Activated naive CD8-positive, alpha-beta T cell treated with anti-CD3 and anti-CD28 coated beads for 36 hours (primary cell): ENCODE measurements around the gene OTOGL. TPM values are rescaled to one million over a fixed set of nuclear protein-coding genes. Genes with fewer than 3 reads are reported as not detected.

Experiments used
- DNase-seq: peaks from one replicate; pipeline ENCODE4 v3.0.0; 2021
- H3K27ac Mint-ChIP-seq: one replicate; pipeline ENCODE4 v1.8.0; 2022; ENCODE audit warnings: mild to moderate bottlenecking, moderate library complexity, mixed read lengths
- H3K27me3 Mint-ChIP-seq: one replicate; pipeline ENCODE4 v1.8.0; 2022; ENCODE audit warnings: mild to moderate bottlenecking, mixed read lengths
- H3K36me3 Mint-ChIP-seq: one replicate; pipeline ENCODE4 v1.8.0; 2021; ENCODE audit warnings: mild to moderate bottlenecking, mixed read lengths
- H3K4me1 Mint-ChIP-seq: one replicate; pipeline ENCODE4 v1.8.0; 2021; ENCODE audit warnings: mixed read lengths
- H3K4me3 Mint-ChIP-seq: one replicate; pipeline ENCODE4 v1.8.0; 2022; ENCODE audit warnings: mild to moderate bottlenecking, moderate library complexity, mixed read lengths
- H3K9me3 Mint-ChIP-seq: one replicate; pipeline ENCODE4 v1.8.0; 2022; ENCODE audit warnings: mixed read lengths
- total RNA-seq, 2 experiments: library from RNA; stranded (reverse); gene quantifications; one replicate each; pipeline ENCODE4 v1.2.3, GENCODE V29; 2021

Gene OTOGL
- total RNA-seq, 2 experiments from 2014 or later = not detected

DNA sequence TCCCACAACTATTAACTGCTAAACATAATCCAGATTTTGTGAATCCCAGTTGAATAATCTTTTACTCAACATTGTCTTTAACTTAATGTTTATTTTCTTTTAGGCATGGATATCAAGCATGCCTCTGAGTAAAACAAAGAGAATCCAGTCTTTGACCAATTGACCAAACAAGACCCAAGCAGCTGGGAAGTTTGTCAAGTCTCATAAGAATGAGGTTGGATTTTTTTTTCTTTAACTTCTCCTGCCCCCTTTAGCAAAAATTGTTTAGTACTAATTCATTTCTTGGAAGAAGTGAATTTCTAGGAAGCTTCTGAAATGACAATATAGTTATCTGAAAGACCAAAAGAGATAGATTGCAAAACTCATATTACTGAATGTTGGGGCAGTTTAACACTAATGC is 89.9 kb downstream of the OTOGL start:
- Mint-ChIP-seq H3K27ac (no peak overlapping the region), H3K36me3 (no peaks in the 10 kb centered on the region), H3K4me1 (no peaks in the 10 kb centered on the region), H3K27me3 (peaks cover 14% of the 10 kb centered on the region), H3K4me3 (no peak overlapping the region), H3K9me3 (no peaks in the 10 kb centered on the region)
- DNase-seq = no peak

GRCh38 chr12:80190001-80190400 is 90.7 kb downstream of the OTOGL start:
- peaks cover 14% of the 10 kb centered on the region for H3K27me3 Mint-ChIP-seq
- no peaks in the 10 kb centered on the region for H3K9me3 Mint-ChIP-seq
- no peak overlapping the region for H3K27ac Mint-ChIP-seq
- no peaks in the 10 kb centered on the region for H3K36me3 Mint-ChIP-seq
- no peak overlapping the region for H3K4me3 Mint-ChIP-seq
- DNase-seq = no peak
- H3K4me1 Mint-ChIP-seq = no peaks in the 10 kb centered on the region

DNA sequence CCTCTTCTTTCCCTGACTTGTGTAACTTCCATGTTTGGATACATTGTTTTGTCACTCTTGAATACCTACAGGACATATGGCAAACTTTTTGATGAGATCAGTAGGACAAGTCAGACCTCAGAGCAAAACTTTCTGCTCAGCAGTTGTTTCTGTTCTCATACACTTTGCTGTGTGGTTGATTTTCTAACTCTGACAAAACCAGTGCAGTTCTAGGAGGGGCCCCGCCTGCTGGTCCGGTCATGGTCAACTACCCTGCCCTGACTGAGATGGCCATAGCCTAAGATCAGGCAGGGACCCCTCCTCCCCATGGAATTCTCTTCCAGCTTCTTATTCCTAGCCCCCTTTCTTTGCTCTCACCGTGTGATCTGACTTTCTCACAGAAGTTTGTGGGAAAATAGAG is 92.8 kb downstream of the OTOGL start:
- no peaks in the 10 kb centered on the region for H3K9me3 Mint-ChIP-seq
- no peak for DNase-seq
- no peak overlapping the region for H3K4me3 Mint-ChIP-seq
- no peak overlapping the region for H3K27ac Mint-ChIP-seq
- no peaks in the 10 kb centered on the region for H3K4me1 Mint-ChIP-seq
- H3K27me3 Mint-ChIP-seq = peaks cover 14% of the 10 kb centered on the region
- H3K36me3 Mint-ChIP-seq = no peaks in the 10 kb centered on the region

DNA sequence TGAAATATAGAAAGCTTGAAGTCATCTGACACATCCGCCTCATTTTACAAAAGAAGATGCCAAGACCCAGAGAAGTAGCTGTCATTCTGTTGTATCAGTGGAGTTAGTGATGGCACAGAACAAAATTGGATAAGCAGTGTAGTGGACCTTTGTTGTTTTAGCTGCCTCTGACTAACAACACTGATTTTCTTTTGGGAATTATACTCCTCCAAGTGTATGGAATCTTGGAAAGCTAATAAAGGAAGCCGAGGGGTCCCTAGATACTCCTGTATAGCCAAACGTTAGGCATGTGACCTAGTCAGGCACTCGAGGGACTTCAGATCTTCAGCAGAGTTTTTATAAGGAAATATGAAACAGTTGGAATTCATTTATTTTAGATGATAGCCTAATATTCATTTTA is 94.5 kb downstream of the OTOGL start:
- H3K27me3 Mint-ChIP-seq = peaks cover 7% of the 10 kb centered on the region
- H3K27ac Mint-ChIP-seq = no peak overlapping the region
- no peaks in the 10 kb centered on the region for H3K9me3 Mint-ChIP-seq
- no peaks in the 10 kb centered on the region for H3K36me3 Mint-ChIP-seq
- DNase-seq = no peak
- H3K4me3 Mint-ChIP-seq = no peak overlapping the region
- no peaks in the 10 kb centered on the region for H3K4me1 Mint-ChIP-seq

GRCh38 chr12:80195074-80195726 is 95.9 kb downstream of the OTOGL start:
- Mint-ChIP-seq H3K4me3 (no peak overlapping the region), H3K36me3 (no peaks in the 10 kb centered on the region), H3K4me1 (no peaks in the 10 kb centered on the region), H3K9me3 (no peaks in the 10 kb centered on the region), H3K27ac (no peak overlapping the region), H3K27me3 (peaks cover 6% of the 10 kb centered on the region)
- no peak for DNase-seq

- Mint-ChIP-seq H3K27ac (no peak overlapping the region), H3K4me3 (no peak overlapping the region), H3K4me1 (no peaks in the 10 kb centered on the region), H3K9me3 (no peaks in the 10 kb centered on the region), H3K27me3 (peaks cover 6% of the 10 kb centered on the region), H3K36me3 (no peaks in the 10 kb centered on the region)
- DNase-seq = no peak
Measured at GRCh38 chr12:80195737-80196136, 96.4 kb downstream of the OTOGL start.

GRCh38 chr12:80196419-80196818 is 97.1 kb downstream of the OTOGL start:
- Mint-ChIP-seq H3K9me3 (no peaks in the 10 kb centered on the region), H3K27me3 (peaks cover 6% of the 10 kb centered on the region)
- no peak for DNase-seq

DNA sequence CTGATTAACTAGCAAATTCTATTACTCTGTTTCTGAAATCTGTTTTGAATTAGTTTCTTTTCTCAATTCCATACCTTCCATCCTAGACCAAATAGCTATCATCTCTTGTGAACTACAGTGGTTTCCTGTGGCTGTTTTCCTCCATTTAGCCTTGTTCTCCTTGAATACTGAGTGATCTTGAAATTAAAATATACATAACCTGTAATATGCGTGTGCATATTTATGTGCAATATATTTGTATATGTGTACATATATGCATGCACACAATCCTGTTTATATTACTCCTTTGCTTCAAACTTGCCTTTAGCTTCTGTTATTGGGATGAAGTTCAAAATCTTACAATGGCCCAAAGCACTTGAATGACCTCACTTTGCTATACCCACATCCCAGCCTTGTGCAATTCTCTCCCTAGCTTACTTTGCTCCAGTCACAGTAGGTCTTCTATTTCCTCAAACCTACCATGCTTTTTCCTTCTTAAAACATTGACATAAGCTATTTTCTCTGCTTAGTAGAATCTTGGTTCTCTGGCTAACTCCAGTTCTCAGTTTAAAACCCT is 99.5 kb downstream of the OTOGL start:
- Mint-ChIP-seq H3K4me1 (no peaks in the 10 kb centered on the region), H3K27ac (no peak overlapping the region), H3K9me3 (no peaks in the 10 kb centered on the region), H3K36me3 (no peaks in the 10 kb centered on the region), H3K4me3 (no peak overlapping the region), H3K27me3 (peaks cover 6% of the 10 kb centered on the region)
- DNase-seq = no peak

More at GRCh38 chr12:80196419-80196818, 97.1 kb downstream of the OTOGL start:
- H3K27ac Mint-ChIP-seq = no peak overlapping the region
- H3K4me1 Mint-ChIP-seq = no peaks in the 10 kb centered on the region
- H3K36me3 Mint-ChIP-seq = no peaks in the 10 kb centered on the region
- H3K4me3 Mint-ChIP-seq = no peak overlapping the region

- H3K4me1 Mint-ChIP-seq = no peaks in the 10 kb centered on the region
- DNase-seq = no peak
- H3K27ac Mint-ChIP-seq = no peak overlapping the region
- no peak overlapping the region for H3K4me3 Mint-ChIP-seq
- H3K27me3 Mint-ChIP-seq = peaks cover 11% of the 10 kb centered on the region
- H3K9me3 Mint-ChIP-seq = no peaks in the 10 kb centered on the region
- H3K36me3 Mint-ChIP-seq = no peaks in the 10 kb centered on the region
Measured at GRCh38 chr12:80199931-80200330, 100.6 kb downstream of the OTOGL start.

GRCh38 chr12:80200414-80200813 is 101.1 kb downstream of the OTOGL start:
- Mint-ChIP-seq H3K27ac (no peak overlapping the region), H3K9me3 (no peaks in the 10 kb centered on the region), H3K36me3 (no peaks in the 10 kb centered on the region), H3K4me1 (no peaks in the 10 kb centered on the region), H3K4me3 (no peak overlapping the region), H3K27me3 (peaks cover 12% of the 10 kb centered on the region)
- DNase-seq = no peak

DNA sequence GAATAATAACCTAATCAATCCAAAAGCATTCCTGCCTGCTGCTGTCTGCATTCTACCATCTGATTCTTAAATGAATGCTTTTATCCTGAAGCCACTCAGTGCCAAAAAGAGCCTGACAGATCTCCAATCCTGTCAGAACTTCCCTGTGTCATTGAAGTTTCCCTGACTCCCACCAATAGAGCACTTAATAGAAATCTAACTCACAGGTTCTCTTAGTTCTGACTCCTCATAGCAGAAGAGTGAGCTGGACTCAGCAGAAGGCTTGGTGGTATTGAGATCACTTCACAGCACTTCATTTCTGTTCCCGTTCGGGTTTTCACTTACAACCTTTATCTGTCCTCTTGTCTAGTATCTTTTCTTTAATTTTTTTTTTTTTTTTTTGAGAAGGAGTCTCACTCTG is 102.6 kb downstream of the OTOGL start:
- no peaks in the 10 kb centered on the region for H3K36me3 Mint-ChIP-seq
- no peak overlapping the region for H3K4me3 Mint-ChIP-seq
- H3K27ac Mint-ChIP-seq = no peak overlapping the region
- DNase-seq = no peak
- no peaks in the 10 kb centered on the region for H3K9me3 Mint-ChIP-seq
- peaks cover 17% of the 10 kb centered on the region for H3K27me3 Mint-ChIP-seq
- H3K4me1 Mint-ChIP-seq = no peaks in the 10 kb centered on the region

GRCh38 chr12:80205960-80206359 is 106.6 kb downstream of the OTOGL start:
- DNase-seq = no peak
- H3K36me3 Mint-ChIP-seq = no peaks in the 10 kb centered on the region
- no peak overlapping the region for H3K4me3 Mint-ChIP-seq
- H3K27me3 Mint-ChIP-seq = peaks cover 17% of the 10 kb centered on the region
- no peaks in the 10 kb centered on the region for H3K9me3 Mint-ChIP-seq
- H3K4me1 Mint-ChIP-seq = no peaks in the 10 kb centered on the region
- no peak overlapping the region for H3K27ac Mint-ChIP-seq

DNA sequence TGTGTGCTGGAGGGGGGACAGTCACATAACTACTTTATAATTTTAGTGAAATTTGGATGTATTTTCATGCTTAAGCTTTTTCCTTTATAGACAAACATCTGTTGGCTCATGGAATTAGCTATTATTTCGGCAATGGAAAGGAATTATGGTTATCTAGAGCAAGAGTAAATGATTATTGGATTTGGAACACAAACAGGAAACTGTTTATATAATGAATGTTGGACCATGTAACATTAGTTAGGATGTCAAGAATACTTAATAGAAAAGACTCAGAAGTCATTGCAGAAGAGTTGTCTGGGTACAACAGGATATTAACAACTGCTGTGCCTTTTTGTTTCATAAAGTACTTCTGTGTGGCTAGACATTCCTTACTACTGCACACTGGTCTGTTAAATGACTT is 108.7 kb downstream of the OTOGL start:
- Mint-ChIP-seq H3K4me3 (no peak overlapping the region), H3K36me3 (no peaks in the 10 kb centered on the region), H3K4me1 (no peaks in the 10 kb centered on the region), H3K27me3 (peaks cover 24% of the 10 kb centered on the region), H3K27ac (no peak overlapping the region), H3K9me3 (no peaks in the 10 kb centered on the region)
- DNase-seq = no peak

- Mint-ChIP-seq H3K4me1 (no peaks in the 10 kb centered on the region), H3K4me3 (no peak overlapping the region), H3K36me3 (no peaks in the 10 kb centered on the region), H3K9me3 (no peaks in the 10 kb centered on the region), H3K27ac (no peak overlapping the region), H3K27me3 (peaks cover 18% of the 10 kb centered on the region)
- DNase-seq = no peak
Measured at GRCh38 chr12:80211671-80212070, 112.3 kb downstream of the OTOGL start.

DNA sequence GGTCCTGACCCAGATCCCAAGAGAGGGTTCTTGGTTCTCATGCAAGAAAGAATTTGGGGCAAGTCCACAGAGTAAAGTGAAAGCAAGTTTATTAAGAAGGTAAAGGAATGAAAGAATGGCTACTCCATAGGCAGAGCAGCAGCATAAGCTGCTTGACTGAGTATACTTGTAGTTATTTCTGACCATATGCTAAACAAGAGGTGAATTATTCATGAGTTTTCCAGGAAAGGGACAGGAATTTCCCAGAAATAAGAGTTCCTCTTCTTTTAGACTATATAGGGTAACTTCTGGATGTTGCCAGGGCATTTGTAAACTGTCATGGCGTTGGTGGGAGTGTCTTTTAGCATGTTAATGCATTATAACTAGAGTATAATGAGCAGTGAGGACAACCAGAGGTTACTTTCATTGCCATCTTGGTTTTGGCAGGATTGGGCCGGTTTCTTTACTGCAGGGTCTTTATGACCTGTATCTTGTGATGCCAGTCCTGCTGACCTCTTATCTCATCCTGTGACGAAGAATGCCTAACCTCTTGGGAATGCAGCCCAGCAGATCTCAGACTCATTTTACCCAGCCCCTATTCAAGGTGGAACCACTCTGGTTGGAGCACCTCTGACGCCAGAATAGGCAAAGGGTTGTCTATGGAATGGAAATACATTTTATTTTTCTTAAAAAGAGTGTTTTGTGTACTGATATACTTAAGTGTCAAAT is 113.8 kb downstream of the OTOGL start:
- DNase-seq = no peak
- H3K9me3 Mint-ChIP-seq = no peaks in the 10 kb centered on the region
- peaks cover under 1% of the 10 kb centered on the region for H3K4me1 Mint-ChIP-seq
- no peaks in the 10 kb centered on the region for H3K36me3 Mint-ChIP-seq
- H3K27me3 Mint-ChIP-seq = peaks cover 21% of the 10 kb centered on the region
- no peak overlapping the region for H3K27ac Mint-ChIP-seq
- no peak overlapping the region for H3K4me3 Mint-ChIP-seq

DNA sequence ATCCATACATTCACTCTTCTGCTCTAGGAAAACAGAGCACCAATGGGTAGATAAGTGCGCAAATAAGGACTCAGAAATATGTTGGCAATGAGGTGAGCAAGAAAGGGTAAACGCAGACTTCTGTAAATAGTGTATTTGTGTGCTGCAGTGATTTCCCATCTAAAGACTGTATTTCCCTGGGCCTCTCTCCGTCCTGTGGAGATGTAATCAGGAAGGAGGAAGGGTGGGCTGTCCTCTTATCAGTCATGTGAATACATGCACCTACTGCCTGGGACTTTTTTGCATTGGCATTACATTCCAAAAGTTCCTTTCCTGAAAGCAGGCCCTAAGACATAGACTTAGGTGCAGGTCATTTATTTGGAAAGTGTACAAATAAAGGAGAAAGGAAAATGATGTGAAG is 114.5 kb downstream of the OTOGL start:
- no peak overlapping the region for H3K4me3 Mint-ChIP-seq
- H3K36me3 Mint-ChIP-seq = no peaks in the 10 kb centered on the region
- peaks cover 23% of the 10 kb centered on the region for H3K27me3 Mint-ChIP-seq
- H3K27ac Mint-ChIP-seq = no peak overlapping the region
- DNase-seq = no peak
- peaks cover 3% of the 10 kb centered on the region for H3K4me1 Mint-ChIP-seq
- no peaks in the 10 kb centered on the region for H3K9me3 Mint-ChIP-seq
